NCI-H748 treated with DMSO at 0.1 percent for 48 hours (cell line): ENCODE data around the gene RYR2.

Source experiments
- DNase-seq: peaks from one replicate; lab custom pipeline; 2025; lab: John Stamatoyannopoulos, UW

Gene RYR2

DNA sequence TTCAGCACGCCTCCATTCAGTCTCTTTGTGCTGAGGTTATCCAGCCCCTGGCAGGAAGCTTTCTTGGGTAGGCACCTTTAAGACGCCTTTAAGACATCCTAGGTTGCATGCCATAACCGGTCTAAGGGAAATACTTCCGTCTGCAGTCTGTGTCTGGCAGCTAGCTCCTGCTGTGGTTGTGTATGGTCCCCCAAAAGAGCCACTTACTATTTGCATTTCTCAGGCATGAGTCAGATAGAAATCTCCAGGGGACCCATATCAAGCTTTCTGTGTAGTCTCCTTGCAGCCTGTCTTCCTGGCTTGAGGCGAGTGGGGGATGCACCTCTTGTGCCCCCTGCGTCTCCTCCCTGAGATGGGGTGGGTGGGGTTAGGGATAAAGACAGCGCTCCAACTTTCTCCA lies 10.0 kb upstream of the RYR2 start:
- DNase-seq: no peak

DNA sequence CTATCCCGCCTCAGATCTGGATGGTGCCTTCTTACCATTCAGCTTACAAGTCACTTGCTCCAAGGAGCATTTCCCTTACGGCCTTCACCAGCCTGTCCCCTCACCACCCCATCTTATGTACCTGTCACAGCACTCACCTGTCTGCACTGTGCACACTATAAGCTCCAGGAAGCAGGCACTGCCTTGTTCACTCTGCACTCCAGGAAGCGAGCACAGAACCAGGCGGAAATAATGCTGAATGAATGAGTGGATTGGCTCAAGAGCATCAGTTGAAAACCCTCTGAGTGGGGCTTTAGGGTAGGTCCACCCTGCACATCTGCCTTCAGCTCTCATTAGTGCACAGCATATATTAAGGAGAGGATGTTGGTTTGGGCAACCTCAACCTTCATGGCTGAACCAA lies 8.9 kb upstream of the RYR2 start:
- DNase-seq: no peak

DNA sequence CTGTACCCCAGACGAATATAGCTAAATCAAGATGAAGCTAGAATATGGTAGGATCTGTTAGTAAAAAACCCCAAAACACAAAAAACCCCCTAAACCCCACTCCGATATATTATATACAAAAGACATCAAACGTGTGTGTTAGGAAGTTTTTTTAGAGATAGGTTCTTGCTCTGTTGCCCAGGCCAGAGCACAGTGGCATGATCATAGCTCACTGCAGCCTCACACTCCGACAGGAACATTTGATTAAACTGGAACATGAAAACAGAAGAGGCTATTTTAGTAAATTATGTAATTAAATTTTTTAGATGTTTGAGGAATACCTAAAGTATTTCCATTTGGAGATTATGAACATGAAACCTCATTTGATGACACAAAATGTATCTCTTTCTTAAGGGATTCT lies 8.2 kb upstream of the RYR2 start:
- no peak for DNase-seq

DNA sequence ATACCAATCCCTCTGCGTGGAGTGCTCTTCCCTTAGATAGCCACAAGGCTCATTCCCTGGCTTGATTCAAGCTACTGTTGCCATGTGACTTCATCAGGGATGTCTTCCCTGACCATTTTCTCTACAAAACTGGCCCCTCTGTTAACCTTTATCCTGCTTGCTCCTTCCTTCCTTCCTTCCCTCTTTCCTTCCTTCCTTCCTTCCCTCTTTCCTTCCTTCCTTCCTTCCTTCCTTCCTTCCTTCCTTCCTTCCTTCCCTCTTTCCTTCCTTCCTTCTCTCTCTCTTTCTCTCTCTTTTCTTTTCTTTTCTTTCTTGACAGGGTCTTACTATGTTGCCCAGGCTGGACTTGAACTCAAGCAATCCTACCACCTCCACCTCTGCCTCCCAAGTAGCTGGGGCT lies 6.2 kb upstream of the RYR2 start:
- no peak for DNase-seq

DNA sequence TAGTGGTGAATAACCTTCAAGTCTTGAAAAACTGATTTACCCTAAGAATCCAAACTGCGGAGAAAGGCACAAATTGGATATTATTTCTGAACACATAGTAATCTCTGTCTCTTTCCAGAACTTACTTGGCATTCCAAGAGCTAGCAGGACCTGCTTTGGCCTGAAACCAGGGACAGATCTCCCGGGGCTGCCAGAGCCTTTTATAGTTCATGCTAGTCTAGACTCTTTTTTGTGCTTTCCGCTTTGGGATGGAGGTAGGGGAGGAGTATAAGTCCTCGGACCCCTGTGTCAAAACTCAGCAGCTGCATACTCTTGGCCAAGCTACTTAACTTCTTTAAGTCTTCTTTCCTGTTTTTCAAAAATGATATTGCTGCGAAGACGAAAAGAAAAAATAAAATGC lies 3.8 kb upstream of the RYR2 start:
- DNase-seq: no peak

DNA sequence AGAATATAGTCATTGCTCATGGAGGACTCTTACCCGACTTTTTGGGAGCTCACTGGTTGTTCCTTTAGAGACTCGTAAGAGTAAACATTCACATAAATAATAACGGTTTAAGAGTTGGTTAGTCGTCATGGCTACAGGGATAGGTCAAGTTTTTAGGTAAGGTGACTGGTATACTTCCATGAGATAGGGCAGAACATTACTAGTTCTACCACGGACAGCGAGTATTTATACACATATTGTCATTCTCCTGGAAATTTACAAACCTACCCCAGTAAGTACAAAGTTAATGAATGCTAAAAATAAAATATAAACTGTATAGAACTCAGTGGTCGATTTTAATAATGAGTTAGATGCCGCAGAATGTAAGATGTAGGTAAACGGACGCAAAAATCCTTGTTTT lies 1.2 kb upstream of the RYR2 start:
- DNase-seq: no peak

DNA sequence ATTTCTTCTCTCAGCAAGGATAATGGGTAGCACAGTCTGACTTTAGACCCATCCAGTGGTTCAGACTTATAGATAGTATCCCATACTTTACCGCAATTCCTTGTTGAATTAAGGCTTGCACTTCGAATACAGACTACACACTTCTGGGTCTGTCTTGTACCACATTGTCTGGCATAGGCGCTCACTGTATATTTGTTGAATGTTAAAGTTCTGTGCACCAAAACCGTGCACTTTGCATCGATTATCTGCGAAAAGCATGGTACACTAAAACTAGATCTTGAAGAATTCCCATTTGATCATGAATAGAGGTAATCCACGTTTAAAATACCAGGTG lies 556 bp upstream of the RYR2 start:
- no peak for DNase-seq

DNA sequence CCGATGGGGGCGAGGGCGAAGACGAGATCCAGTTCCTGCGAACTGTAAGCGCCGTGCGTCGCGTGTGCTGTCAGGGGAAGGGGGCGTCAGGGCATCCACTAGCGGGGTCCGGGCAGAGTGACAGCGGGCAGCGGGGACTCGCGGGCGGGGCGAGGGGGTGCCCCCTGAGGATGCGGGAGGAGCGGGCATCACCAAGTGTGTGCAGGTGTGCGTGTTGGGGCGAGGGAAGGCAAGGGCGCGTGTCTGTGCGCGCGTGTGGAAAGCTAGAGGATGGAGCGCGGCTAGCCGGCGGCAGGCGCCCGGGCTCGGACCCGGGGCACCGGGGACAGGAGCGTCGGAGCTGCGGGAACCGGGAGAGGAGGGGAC lies 525 bp downstream of the RYR2 start:
- DNase-seq: no peak

DNA sequence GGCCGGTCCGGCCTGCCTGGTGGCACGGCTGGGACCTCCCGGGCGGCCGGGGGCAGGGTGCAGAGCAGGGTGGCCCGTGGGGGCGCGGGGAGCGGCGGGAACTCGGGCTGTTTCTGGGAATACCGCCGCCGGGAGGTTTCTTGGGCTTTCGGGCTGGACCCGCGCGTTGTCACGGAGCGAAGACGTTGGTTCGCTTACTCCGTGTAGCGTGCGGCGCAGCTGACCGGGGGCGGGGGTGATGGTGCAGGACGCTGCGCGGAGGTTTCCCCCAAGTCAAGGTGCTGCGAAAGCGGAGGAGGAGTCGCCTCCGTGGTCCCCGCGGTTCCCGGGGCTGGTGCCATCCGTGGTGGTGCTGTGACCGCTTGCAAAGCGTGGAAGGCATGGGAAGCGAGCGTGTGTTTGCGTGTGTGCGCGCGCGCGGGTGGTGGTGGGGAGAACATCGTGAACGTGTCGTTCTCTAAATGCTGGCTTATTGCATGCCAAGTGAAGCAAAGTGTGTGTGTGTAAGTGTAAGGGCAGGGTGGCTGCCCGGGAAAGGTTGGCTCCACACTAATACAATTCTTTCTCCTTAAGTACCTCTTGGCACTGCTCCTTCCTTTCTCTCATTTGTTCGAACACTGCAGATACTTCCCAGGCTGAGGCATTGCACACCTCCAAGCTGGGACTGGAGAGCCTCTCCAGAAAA lies 1.1 kb downstream of the RYR2 start:
- no peak for DNase-seq

DNA sequence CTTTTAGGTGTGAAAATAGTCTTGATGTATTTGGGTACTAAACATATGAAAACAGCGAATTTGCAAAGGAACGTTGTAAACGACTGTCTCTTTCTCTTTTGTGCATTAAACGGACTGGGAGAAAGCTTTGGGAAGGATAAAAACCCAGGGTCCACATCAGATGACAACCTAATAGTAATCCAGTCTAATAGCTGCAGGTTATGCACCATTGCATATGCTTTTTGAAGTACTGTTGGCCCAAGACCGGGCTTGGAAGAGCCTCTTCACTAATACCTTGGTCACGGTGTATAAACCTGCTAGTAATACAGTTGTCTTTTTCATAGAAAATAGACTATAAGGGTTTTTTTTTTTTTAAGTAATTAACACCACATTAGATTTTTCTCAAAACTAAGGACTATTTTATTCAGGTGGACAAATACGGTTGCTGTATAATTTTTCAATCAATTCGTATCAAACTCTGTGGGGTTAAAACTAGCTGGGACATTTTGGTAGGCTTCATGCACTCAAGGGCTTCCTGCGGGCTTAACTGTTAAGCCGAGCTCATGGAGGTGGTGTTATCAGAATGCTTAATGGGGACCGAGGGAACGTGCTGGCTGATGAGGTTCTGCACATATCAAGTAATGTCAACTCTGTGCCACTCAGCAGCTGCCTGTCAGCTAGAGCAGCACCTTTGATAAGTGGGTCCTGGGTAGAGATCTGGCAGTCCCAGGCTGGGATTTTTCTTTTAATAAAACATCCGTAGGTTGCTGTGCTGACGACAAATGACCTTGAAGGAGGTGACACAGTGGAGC lies 2.1 kb downstream of the RYR2 start:
- no peak for DNase-seq

DNA sequence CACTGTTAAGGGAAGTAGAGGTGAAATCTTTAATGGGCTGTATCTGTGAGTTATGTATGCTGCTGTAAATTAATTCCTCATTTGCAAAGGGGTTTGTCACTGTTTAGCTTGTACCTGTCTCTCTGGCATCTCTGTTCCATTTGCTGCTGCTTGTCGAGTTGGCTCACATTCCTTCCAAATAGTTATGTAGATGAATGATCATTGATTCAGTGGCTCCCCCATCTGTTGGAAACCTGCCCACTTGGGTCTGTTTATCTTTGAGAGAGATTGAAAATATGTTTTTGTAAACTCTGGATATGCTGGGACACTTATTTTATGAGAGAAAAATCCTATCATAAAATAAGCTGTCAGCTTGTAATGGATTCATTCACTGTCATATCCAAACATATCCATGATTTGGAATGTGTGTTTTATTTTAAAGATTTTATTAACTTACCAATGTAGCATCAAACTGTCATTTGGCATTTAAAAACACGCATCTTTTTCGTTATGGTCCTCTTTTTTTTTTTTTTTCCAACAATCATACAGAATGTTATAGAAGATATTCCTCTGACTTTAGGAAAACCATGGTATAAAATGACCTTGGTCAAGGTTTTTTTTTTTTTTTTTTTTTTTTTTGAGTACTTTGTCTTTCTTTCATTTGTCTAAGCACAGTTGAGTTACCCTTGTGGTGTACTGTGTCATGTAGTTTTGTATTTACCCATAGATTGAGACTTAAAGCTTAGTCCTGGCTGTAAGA lies 3.5 kb downstream of the RYR2 start:
- DNase-seq: no peak

DNA sequence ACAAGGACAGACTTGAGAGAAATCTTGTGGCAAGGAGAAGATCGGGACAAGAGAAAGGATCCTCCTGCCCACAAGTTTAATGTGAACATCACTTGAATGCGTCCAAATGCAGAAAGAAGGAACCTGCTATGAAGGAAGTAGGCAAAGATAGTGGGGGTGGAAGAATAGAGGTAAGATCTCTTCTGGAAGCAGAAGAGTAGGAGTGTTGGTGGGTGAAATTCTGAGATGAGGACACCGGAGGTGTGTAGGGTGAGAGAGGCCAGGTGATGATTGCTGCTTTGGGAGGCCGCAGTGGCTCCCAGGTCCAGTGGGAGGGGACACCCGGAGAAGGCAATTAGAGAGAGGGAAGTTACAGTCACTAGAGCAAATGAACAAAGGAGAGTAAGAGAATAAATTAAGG lies 6.8 kb downstream of the RYR2 start:
- no peak for DNase-seq

DNA sequence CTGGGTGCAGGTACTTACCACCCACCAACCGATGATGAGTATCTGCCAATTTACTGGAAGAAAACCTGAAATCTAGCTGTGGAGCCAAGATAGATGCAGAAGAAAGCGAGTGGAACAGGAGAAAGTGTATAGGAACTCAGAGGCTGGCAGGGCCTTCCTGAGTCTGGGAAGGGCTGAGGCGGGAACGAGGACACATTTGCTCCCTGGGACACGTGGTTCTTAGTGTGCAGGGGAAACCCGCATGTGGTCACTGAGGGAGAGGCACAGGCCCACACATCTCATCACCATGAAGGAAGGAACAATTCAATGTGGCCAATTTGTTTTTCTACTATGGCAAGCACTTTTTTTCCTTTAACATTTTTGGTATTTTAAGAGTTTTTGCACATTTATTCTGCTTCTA lies 8.2 kb downstream of the RYR2 start:
- DNase-seq: no peak

DNA sequence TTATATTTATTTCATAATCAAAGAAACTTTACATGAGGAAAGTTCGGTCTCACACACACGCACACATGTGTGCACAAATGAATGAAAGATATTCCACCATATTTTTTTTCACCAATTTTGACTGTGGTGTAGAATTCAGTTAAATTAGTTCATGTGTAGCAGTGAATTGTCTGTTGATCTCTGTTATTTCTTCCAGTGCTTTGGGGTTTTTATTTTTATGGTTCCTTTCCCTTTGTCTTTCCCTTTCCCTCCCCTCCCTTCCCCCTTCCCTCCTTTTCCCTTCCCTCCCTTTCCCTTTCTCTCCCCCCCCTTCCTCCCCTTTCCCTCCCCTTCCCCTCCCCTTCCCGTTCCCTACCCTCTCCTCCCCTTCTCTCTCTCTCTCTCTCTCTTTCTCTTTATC lies 8.9 kb downstream of the RYR2 start:
- DNase-seq: no peak

DNA sequence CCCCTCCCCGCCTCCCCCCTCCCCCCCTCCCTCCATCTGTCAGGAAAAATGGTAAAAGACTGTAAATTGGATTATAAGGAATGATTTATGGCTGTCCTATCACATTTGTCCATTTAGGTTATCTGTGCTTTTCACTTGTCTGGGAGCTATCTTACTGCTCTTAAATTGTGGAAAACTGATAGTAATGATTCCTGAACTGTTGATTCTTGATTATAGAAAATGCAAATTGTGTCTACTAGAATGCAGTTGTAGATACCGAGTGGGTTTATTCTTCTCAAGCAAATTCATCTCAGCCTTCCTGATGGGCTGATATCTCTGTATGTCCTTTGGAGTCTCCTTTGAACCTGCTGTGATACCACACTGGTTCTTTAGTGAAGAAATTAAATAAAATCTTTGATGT lies 12.3 kb downstream of the RYR2 start:
- no peak for DNase-seq

DNA sequence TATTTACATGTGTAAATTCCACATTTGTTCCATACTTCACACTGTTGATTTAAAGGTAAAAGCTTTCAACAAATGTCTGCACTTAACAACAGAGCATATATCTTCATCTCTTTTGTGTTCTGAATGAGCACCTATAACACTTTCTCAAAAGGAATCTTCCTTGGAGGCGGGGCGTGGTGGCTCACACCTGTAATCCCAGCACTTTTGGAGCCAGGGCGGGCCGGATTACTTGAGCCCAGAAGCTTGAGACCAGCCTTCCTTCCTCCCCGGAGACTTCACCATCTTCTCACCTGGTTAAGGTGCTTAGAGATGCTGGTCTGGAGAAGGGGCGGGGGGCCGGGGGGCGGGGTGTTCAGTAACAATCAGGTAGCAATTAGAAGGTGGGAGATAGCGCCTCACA lies 16.5 kb downstream of the RYR2 start:
- DNase-seq: no peak

DNA sequence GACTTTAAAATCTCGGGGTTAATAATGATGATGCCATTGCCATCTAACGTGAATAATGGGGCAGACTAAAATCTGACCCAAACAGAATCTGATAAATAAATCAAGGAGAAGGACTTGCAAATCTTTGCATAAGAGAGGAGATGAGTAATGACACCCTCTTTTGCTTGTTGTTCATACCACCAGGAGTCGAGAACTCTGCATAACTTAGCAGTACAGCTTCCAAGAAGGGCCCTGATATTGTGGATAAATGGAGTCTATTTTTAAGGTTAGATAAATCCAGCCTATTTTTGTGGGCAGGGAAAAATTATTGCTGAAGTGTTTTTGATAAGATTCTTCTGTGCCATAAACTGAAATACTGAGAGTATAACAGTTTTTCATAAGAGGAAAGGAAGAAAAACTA lies 17.3 kb downstream of the RYR2 start:
- no peak for DNase-seq

DNA sequence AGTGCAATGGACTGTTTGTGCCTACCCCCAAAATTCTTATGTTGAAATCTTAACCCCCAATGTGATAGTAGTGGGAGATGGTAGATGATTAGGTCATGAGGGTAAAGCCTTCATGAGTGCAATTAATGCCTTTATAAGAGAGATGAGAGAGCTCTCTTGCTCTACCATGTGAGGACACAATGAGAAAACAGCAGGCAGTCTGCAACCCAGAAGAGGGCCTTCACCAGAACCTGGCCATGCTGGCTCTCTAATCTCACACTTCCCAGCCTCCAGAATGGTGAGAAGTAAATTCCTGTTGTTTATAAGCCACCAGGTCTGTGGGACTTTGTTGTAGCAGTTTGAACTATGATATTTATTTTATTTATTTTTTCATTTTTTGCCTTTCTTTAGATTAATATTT lies 21.0 kb downstream of the RYR2 start:
- DNase-seq: no peak

DNA sequence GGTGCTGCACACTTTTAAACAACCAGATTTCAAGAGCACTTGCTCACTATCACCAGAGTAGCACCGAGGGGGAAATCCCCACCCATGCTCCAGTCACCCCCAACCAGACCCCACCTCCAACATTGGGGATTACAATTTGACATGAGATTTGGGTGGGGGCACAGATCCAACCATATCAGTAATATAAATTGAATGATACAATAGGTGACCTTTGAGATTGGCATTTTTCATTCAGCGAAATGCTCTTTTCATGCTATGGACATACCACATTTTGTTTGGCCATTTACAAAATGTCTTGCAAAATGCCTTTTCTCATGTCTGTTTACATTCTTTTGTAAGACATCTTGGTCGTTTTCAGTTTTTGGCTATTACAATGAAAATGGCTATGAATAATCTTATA lies 23.9 kb downstream of the RYR2 start:
- no peak for DNase-seq

DNA sequence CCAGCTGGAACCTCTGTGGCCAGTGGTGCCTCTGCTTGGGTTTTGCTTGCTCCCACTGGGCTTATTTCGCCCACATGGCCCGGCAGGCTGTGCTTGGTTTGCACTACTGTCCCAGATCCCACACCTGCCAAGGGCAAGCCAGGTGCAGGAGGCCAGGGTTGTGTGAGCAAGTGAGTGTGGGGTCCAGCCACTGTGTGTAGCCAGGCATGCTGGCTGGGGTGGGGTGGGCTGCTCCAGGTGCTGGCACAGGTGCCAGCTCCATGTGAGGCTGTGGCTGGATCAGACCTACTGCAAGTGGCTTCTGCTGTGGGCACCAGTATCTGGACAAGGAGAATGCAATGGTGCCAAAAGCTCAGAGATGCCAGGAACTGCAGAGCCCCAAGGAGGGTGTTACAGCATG lies 28.5 kb downstream of the RYR2 start:
- DNase-seq: no peak

DNA sequence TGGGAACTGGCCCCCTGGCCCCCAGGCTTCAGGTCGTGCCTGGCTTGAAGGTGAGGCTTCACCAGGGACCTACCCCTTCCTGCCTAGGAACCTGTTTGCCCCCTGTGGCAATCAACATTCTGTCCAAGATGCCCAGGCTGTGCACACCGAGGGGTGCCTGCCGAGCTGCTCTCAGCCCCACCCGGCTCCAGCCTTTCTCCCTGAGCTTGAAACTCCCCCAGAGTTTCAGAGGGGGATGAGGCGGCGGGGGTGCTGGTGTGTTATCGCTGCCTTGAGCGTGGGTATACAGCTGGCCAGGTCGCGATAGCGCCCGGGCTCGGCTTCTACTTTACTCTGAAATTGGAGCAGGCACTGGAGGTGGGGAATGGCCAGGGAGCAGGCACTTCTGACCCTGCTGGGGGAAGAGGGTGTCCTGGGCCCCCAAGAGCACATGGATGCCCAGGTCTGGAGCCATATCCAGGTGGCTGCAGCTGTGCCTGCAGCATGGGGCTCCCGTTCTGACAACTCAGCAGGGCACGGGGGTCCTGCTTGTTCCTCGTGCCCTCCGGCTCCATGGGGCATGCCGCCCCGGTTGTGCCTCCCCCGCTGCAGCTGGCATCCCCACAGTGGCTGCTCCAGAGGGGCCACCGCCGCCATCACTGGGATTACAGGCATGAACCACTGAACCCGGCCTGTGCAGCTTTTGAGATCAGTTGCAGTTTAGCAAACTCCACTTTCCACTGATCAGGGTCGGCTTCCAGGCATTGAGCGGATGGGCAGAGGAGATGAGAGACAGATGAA lies 29.8 kb downstream of the RYR2 start:
- DNase-seq: no peak

DNA sequence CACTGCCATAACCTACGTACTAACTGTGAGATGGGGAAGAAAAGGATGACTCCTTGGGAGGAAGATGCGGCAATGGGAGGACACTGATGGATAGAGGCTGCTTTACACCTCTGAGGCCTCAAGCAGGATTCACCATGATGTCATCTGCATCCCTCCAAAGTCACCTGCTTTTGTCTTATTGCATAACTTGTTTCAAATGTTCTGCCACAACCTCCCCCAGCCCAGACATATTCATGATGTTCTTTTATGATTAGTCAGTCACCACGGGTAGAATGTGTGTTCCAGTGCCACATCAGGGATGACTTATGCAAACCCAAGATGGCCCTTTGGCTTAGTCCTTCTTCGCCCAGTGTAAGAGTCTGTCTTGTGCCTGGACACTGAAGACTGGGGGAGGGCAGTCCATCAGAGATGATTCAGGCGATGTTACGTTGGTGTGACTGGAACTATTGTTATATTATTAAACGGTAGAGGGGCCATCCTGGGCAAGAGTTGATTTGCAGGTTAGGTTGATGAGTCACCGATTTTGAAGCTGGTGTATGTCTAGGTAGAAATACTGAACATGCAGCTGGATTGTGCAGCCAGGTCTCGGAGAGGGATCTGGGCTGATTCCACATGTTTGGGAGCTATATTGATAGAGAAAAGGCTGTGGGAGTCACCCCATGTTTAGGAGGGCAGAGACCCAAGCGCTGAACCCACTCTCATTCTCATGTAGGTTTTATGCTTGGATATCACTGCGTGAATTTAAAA lies 32.6 kb downstream of the RYR2 start:
- DNase-seq: no peak
